ENCODE results near the gene RPRD2. TPM values are rescaled to one million over a fixed set of nuclear protein-coding genes. Genes with fewer than 3 reads are reported as not detected.
"Not testable (repeated sequence)": the region's sequence is repeated elsewhere in the genome, so short reads cannot be mapped to it uniquely, and the experiment has no call there.

The RPRD2 gene
- total RNA-seq: 10 to 100 TPM; 19.4 to 33.4 (median 25.3) TPM
- 1 to 10 TPM; 6.4 to 8.6 TPM for polyA plus RNA-seq
- long read RNA-seq, donor 1, partial matches to known transcripts: 1 of 11 reads
- long read RNA-seq, donor 1, other reads (novel, unspliced or antisense): 9 of 11 reads
- long read RNA-seq, donor 2, partial matches to known transcripts: 1 of 10 reads
- long read RNA-seq, donor 2, other reads (novel, unspliced or antisense): 9 of 10 reads
- long read RNA-seq, donor 3, partial matches to known transcripts: 9 of 10 reads
- long read RNA-seq, donor 3, other reads (novel, unspliced or antisense): 1 of 10 reads

- Histone ChIP-seq H3K27ac (peak within 1 kb of the TSS; percentile 92 to 99 (median 98)), H3K9me3 (no peaks in the 10 kb centered on the region), H3K36me3 (peaks cover 0 to 2% (median 0%) of the 10 kb centered on the region in 9 donors), H3K27me3 (no peaks in the 10 kb centered on the region), H3K4me3 (peak within 1 kb of the TSS; percentile 27 to 91 (median 72)), H3K4me1 (peaks cover 0 to 28% (median 14%) of the 10 kb centered on the region in 12 donors)
- DNase-seq (peak; percentile 99 to 100 (median 100)), ATAC-seq (peak; percentile 98 to 99 (median 99))
- 1% methylated on average over 36 of the region's 36 CpGs for whole genome bisulfite sequencing, 4 donors
- TF ChIP-seq POLR2A (IDR thresholded peaks at IDR 0.05): peak in 1 of 2 donors; percentile 62
- TF ChIP-seq, protein P1, sequence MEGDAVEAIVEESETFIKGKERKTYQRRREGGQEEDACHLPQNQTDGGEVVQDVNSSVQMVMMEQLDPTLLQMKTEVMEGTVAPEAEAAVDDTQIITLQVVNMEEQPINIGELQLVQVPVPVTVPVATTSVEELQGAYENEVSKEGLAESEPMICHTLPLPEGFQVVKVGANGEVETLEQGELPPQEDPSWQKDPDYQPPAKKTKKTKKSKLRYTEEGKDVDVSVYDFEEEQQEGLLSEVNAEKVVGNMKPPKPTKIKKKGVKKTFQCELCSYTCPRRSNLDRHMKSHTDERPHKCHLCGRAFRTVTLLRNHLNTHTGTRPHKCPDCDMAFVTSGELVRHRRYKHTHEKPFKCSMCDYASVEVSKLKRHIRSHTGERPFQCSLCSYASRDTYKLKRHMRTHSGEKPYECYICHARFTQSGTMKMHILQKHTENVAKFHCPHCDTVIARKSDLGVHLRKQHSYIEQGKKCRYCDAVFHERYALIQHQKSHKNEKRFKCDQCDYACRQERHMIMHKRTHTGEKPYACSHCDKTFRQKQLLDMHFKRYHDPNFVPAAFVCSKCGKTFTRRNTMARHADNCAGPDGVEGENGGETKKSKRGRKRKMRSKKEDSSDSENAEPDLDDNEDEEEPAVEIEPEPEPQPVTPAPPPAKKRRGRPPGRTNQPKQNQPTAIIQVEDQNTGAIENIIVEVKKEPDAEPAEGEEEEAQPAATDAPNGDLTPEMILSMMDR (IDR thresholded peaks at IDR 0.05): peak in 1 of 12 donors; percentile 11
- intact Hi-C loops (cut with DNase I): loop anchor here in 2 of 10 donors (5.0 to 10.0 kb wide), 4 partner anchors 41 to 201 kb away; partner anchors contain the start of genes CIART (in 1 of the 2) and PRPF3 (in 1 of the 2)
These were observed at the start of gene RPRD2 for GRCh38 chr1:150363426-150364230. TSS of gene RPRD2 (plus strand) at chr1:150364147. CDS start at chr1:150364715, 568 bp downstream.

DNA sequence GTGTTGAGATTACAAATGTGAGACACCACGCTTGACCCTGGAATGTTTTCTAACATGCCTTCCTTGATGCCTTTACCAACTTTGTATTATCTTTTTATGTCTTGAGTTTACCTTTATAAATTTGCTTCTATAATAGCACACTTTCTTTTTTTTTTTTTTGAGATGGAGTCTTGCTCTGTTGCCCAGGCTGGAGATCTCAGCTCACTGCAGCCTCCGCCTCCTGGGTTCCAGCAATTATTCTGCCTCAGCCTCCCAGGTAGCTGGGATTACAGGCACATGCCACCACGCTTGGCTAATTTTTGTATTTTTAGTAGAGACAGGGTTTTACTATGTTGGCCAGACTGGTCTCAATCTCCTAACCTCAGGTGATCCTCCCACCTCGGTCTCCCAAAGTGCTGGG, 49.3 kb upstream of the RPRD2 start:
- H3K4me3 ChIP-seq; H3K4me1 ChIP-seq; H3K27me3 ChIP-seq; DNase-seq; intact Hi-C loops (cut with DNase I); H3K27ac ChIP-seq; H3K36me3 ChIP-seq; ATAC-seq; H3K9me3 ChIP-seq: not testable (repeated sequence)
- WGBS, 4 donors: 91 to 95% (median 93%) methylated on average over 4 of the region's 4 CpGs

DNA sequence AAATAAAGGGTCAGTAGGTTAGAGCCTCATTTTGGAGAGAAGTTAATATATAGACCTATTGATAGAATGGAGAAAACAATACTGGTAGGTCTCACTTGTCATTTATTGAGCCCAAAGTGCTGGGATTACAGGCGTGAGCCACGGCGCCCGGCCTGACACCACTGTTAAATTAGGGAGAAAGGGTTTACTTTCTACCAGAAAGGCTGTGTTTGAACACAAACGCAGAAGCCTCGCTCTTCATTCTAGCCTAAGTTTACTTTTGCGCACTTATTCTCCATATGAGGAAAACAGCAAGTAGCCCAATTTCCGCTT, 43.3 kb upstream of the RPRD2 start:
- no peaks in the 10 kb centered on the region for H3K27me3 ChIP-seq
- H3K4me3 ChIP-seq: peak overlapping the region; percentile 55 to 92 (median 77)
- no peak for TF ChIP-seq POLR2A (IDR thresholded peaks at IDR 0.05)
- TF ChIP-seq, protein P1 (IDR thresholded peaks at IDR 0.05): no peak
- intact Hi-C loops (cut with DNase I): loop anchor here in 4 of 10 donors (5.0 to 10.0 kb wide), 3 partner anchors 42 to 66 kb away; partner anchors contain the start of genes CA14 (in 3 of the 4) and RPRD2 (in 1 of the 4)
- 65 to 85% (median 75%) methylated on average over 8 of the region's 8 CpGs for WGBS, 4 donors
- H3K27ac ChIP-seq: peak overlapping the region; percentile 51 to 96 (median 91)
- no peaks in the 10 kb centered on the region for H3K9me3 ChIP-seq
- DNase-seq: no peak
- peaks cover 0 to 28% (median 11%) of the 10 kb centered on the region in 12 donors for H3K4me1 ChIP-seq
- peaks cover 0 to 20% (median 10%) of the 10 kb centered on the region in 9 donors for H3K36me3 ChIP-seq
- ATAC-seq: no peak

DNA sequence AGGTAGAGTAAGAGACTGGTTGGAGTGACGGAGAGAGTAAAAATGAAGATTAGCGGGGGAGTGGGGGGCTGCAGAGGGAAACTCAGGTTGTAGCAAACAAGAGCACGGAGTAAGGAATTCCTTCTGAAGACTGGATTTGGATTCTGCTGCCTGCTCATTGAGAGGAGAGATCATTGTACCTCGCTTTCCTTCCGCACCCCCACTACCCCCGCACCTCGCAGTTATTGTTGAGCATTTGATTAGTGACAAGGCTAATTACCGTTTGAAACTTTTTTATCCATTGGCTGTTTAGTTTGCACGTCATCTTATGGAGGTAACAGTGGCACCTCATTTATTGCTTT, 42.2 kb upstream of the RPRD2 start:
- Histone ChIP-seq H3K27ac (peak overlapping the region; percentile 35 to 96 (median 91)), H3K27me3 (no peaks in the 10 kb centered on the region), H3K9me3 (no peaks in the 10 kb centered on the region), H3K4me3 (peak overlapping the region; percentile 55 to 92 (median 77)), H3K36me3 (peaks cover 2 to 31% (median 22%) of the 10 kb centered on the region in 9 donors), H3K4me1 (peaks cover 0 to 28% (median 11%) of the 10 kb centered on the region in 12 donors)
- intact Hi-C loops (cut with DNase I): loop anchor here in 4 of 10 donors (1.0 to 10.0 kb wide), 4 partner anchors 39 to 67 kb away; partner anchors contain the start of genes CA14 (in 3 of the 4), CIART (in 1 of the 4) and RPRD2 (in 1 of the 4)
- WGBS, 4 donors: 0 to 1% (median 0%) methylated on average over 9 of the region's 9 CpGs
- no peak for TF ChIP-seq POLR2A (IDR thresholded peaks at IDR 0.05)
- TF ChIP-seq, protein P1 (IDR thresholded peaks at IDR 0.05): no peak
- ATAC-seq: no peak
- no peak for DNase-seq
